K562 (cell line): ENCODE data around the gene STING1. TPM values are rescaled to one million over a fixed set of nuclear protein-coding genes. Genes with fewer than 3 reads are reported as not detected.

ENCODE experiments used
- CBX2 ChIP-seq: fragments of 200-600 bp; sonication (generic); IDR thresholded peaks from one replicate; pipeline ENCODE4 v1.6.1; 2012; ENCODE audit warnings: mild to moderate bottlenecking, low read length, inconsistent platforms; ENCODE audit not compliant: insufficient read depth, poor library complexity, severe bottlenecking
- HMG20B ChIP-seq: fragments of 250-450 bp; sonication (Bioruptor Pico); IDR thresholded peaks from 2 replicates; pipeline ENCODE4 v1.5.0; 2021; ENCODE audit warnings: mild to moderate bottlenecking
- HOXB6 ChIP-seq: fragments of 250-450 bp; sonication (Bioruptor Pico); IDR thresholded peaks from 2 replicates; pipeline ENCODE4 v1.5.1; 2022; ENCODE audit warnings: mild to moderate bottlenecking, borderline replicate concordance
- KDM1A ChIP-seq, 2 experiments: fragments of 450-650 bp; IDR thresholded peaks; 2 replicates each; pipeline ENCODE4 v1.6.1; 2016; ENCODE audit warnings: mild to moderate bottlenecking in 2 of 2
- MAFF ChIP-seq: IDR thresholded peaks from 2 replicates; pipeline ENCODE4 v1.6.1; 2012; ENCODE audit warnings: low read length, improper control_type of control experiment
- MAFK ChIP-seq: IDR thresholded peaks from 2 replicates; pipeline ENCODE4 v1.6.1; 2011; ENCODE audit warnings: low read length, improper control_type of control experiment
- MXD1 ChIP-seq: fragments of 250-450 bp; sonication (Bioruptor Pico); IDR thresholded peaks from 2 replicates; pipeline ENCODE4 v1.8.0; 2021; ENCODE audit warnings: borderline replicate concordance, mild to moderate bottlenecking, moderate library complexity; ENCODE audit not compliant: poor library complexity, severe bottlenecking
- POLR3G ChIP-seq: IDR thresholded peaks from 2 replicates; pipeline ENCODE4 v1.6.1; 2011; ENCODE audit not compliant: insufficient read length, insufficient replicate concordance; ENCODE audit errors: extremely low read depth
- RERE ChIP-seq: sonication (generic); formaldehyde crosslinking; IDR thresholded peaks from 2 replicates; pipeline ENCODE4 v1.8.0; 2023; ENCODE audit warnings: missing genetic modification reagents, mild to moderate bottlenecking, borderline replicate concordance
- RFX7 ChIP-seq: fragments of 250-450 bp; sonication (Bioruptor Pico); IDR thresholded peaks from 2 replicates; pipeline ENCODE4 v1.5.1; 2021; ENCODE audit warnings: mild to moderate bottlenecking
- SIN3B ChIP-seq: fragments of 450-650 bp; IDR thresholded peaks from 2 replicates; pipeline ENCODE4 v1.6.1; 2017; ENCODE audit warnings: low read depth, mild to moderate bottlenecking, moderate library complexity
- SMAD3 ChIP-seq: fragments of 450-650 bp; formaldehyde crosslinking; conservative IDR thresholded peaks from 2 replicates; pipeline ENCODE4 v1.4.0; 2020; ENCODE audit warnings: mild to moderate bottlenecking
- TAL1 ChIP-seq: fragments of 450-650 bp; IDR thresholded peaks from 2 replicates; pipeline ENCODE4 v1.6.1; 2016; ENCODE audit warnings: mild to moderate bottlenecking
- TSHZ1 ChIP-seq: fragments of 250-450 bp; sonication (Bioruptor Pico); IDR thresholded peaks from 2 replicates; pipeline ENCODE4 v1.4.0; 2020; ENCODE audit warnings: mild to moderate bottlenecking, moderate library complexity
- ZNF174 ChIP-seq: fragments of 250-450 bp; sonication (Bioruptor Pico); IDR thresholded peaks from 2 replicates; pipeline ENCODE4 v1.4.0; 2020; ENCODE audit warnings: mild to moderate bottlenecking
- ZNF232 ChIP-seq: sonication (generic); formaldehyde crosslinking; IDR thresholded peaks from 2 replicates; pipeline ENCODE4 v1.8.0; 2022; ENCODE audit warnings: mild to moderate bottlenecking, missing genetic modification reagents
- ZNF699 ChIP-seq: fragments of 250-450 bp; sonication (Bioruptor Pico); IDR thresholded peaks from 2 replicates; pipeline ENCODE4 v1.8.0; 2021; ENCODE audit warnings: mild to moderate bottlenecking, moderate library complexity; ENCODE audit not compliant: insufficient replicate concordance
- ZNF717 ChIP-seq: fragments of 250-450 bp; sonication (Bioruptor Pico); IDR thresholded peaks from 2 replicates; pipeline ENCODE4 v1.5.0; 2021
- polyA plus RNA-seq, 8 experiments: library from polyadenylated mRNA; depleted of rRNA in 4 of 8; stranded (reverse) in 5 of 8; unstranded in 3 of 8; fragments of >200 nt; fragmentation: Nextera tagmentation in 2 of 8; fragmentation: Illumina TruSeq in 1 of 8; extraction: Ambion mirVana in 2 of 8; extraction: Trizol in 1 of 8; gene quantifications; 2 replicates each; pipeline versions ENCODE4 v1.2.1 to v1.2.3, GENCODE V29; 2011 to 2014; ENCODE audit warnings: inconsistent platforms in 1 of 8, missing spikeins in 1 of 8
- total RNA-seq, 7 experiments: library from RNA; depleted of rRNA in 6 of 7; stranded (reverse); fragments of >200 nt in 6 of 7; fragmentation: Illumina TruSeq in 2 of 7; extraction: Trizol in 2 of 7; gene quantifications; 2 replicates each; pipeline versions ENCODE4 v1.2.1 to v1.2.3, GENCODE V29; 2011 to 2021; ENCODE audit warnings: low replicate concordance in 1 of 7

Gene STING1
- total and polyA plus RNA-seq, 9 of the 15 experiments (the other 6 are each of a cell fraction or from before 2014, with no cell fraction given) = 20.8 to 69.1 (median 44.7) TPM

- TF ChIP-seq ZNF699 (CRISPR knock-in tag) = no peak
- no peak for TF ChIP-seq TAL1
- TF ChIP-seq RFX7 (CRISPR knock-in tag) = no peak
- no peak for TF ChIP-seq MAFF
- no peak for TF ChIP-seq POLR3G
- TF ChIP-seq ZNF717 = no peak
- no peak for TF ChIP-seq CBX2
- no peak for TF ChIP-seq MAFK
- TF ChIP-seq MXD1 = no peak
- no peak for TF ChIP-seq HOXB6 (CRISPR knock-in tag)
- TF ChIP-seq SIN3B = no peak
- no peak for TF ChIP-seq ZNF232 (CRISPR knock-in tag)
- peak; percentile 36 to 54; a peak in 3 of 4 replicates for TF ChIP-seq KDM1A (IDR thresholded peaks at IDR 0.05)
- no peak for TF ChIP-seq TSHZ1 (CRISPR knock-in tag)
- no peak for TF ChIP-seq ZNF174 (CRISPR knock-in tag)
- TF ChIP-seq RERE (CRISPR knock-in tag) = no peak
- TF ChIP-seq SMAD3 (CRISPR knock-in tag) = peak; percentile 67; the same call in 1 of the 2 replicates
- no peak for TF ChIP-seq HMG20B (CRISPR knock-in tag)
Measured at GRCh38 chr5:139482050-139482889, at the start of gene STING1 (continued).
